NB4 (cell line): ENCODE results near the gene OR6Q1.
"Not testable (repeated sequence)": the region's sequence is repeated elsewhere in the genome, so short reads cannot be mapped to it uniquely, and the experiment has no call there.

Experiments used
- DNase-seq: peaks from one replicate; pipeline ENCODE4 v3.0.0; 2010; ENCODE audit warnings: low read depth
- H3K4me3 ChIP-seq: one replicate; pipeline ENCODE4 v1.5.1; 2011; ENCODE audit warnings: mild to moderate bottlenecking, low read depth, low read length, moderate library complexity
- CTCF ChIP-seq: IDR thresholded peaks from one replicate; pipeline ENCODE4 v1.5.1; 2012; ENCODE audit warnings: low read depth, low read length
- MAX ChIP-seq: IDR thresholded peaks from 2 replicates; pipeline ENCODE4 v1.6.1; 2011; ENCODE audit warnings: low read depth, low read length
- MYC ChIP-seq: IDR thresholded peaks from 2 replicates; pipeline ENCODE4 v1.6.1; 2011; ENCODE audit warnings: low read depth, low read length
- POLR2A ChIP-seq: IDR thresholded peaks from 2 replicates; pipeline ENCODE4 v1.6.1; 2011; ENCODE audit warnings: mild to moderate bottlenecking; ENCODE audit not compliant: insufficient read length; ENCODE audit errors: extremely low read depth

The OR6Q1 gene

GRCh38 chr11:58030653-58031052 is at the start of gene OR6Q1:
Gene OR6Q1 (plus strand): TSS chr11:58030953. CDS start chr11:58030953, 0 bp downstream.
- no peak within 1 kb of the TSS for H3K4me3 ChIP-seq
- no peak for DNase-seq
- TF ChIP-seq MYC (no peak), MAX (no peak), CTCF (no peak), POLR2A (no peak)

- no peak overlapping the region for H3K4me3 ChIP-seq
Measured at GRCh38 chr11:57981536-57981935, 49.2 kb upstream of the OR6Q1 start.

GRCh38 chr11:57982776-57983175 is 48.0 kb upstream of the OR6Q1 start:
- no peak for DNase-seq
- TF ChIP-seq CTCF (no peak), MYC (no peak), MAX (no peak), POLR2A (no peak)
- H3K4me3 ChIP-seq: no peak overlapping the region

More at GRCh38 chr11:57981536-57981935, 49.2 kb upstream of the OR6Q1 start:
- no peak for TF ChIP-seq CTCF
- DNase-seq: no peak

- DNase-seq: no peak
- H3K4me3 ChIP-seq: no peak overlapping the region
- TF ChIP-seq MYC (no peak), MAX (no peak), POLR2A (no peak), CTCF (no peak)
Measured at GRCh38 chr11:57983191-57983590, 47.6 kb upstream of the OR6Q1 start.

- not testable (repeated sequence) for DNase-seq, H3K4me3 ChIP-seq
Measured at GRCh38 chr11:57999523-57999922, 31.2 kb upstream of the OR6Q1 start.

- not testable (repeated sequence) for DNase-seq, H3K4me3 ChIP-seq
Measured at GRCh38 chr11:58000021-58000420, 30.7 kb upstream of the OR6Q1 start.

- no peak for TF ChIP-seq POLR2A
- no peak for TF ChIP-seq MYC
- TF ChIP-seq CTCF: no peak
- no peak for TF ChIP-seq MAX
- DNase-seq: no peak
- no peak overlapping the region for H3K4me3 ChIP-seq
Measured at GRCh38 chr11:58000699-58001098, 30.1 kb upstream of the OR6Q1 start.
